HepG2 (cell line): ENCODE measurements around the gene TAS2R50. TPM values are rescaled to one million over a fixed set of nuclear protein-coding genes. Genes with fewer than 3 reads are reported as not detected.

Experiments used
- ATAC-seq: fragments of 200-7000 bp; cut with Tn5 transposase; 3 replicates; pipeline ENCODE4 v1.9.1; 2020; ENCODE audit warnings: mild to moderate bottlenecking, moderate library complexity
- BruUV-seq: library from RNA; stranded (reverse); fragments of 400-500 nt; replicated peaks from 2 replicates; lab custom pipeline; 2021; lab: Mats Ljungman, UMichigan
- CTCF ChIA-PET: fragments of 300-600 bp; formaldehyde crosslinking; extraction: SDS; loops from one replicate; lab custom pipeline; 2021; ENCODE audit warnings: low total read pairs, inconsistent platforms, low intra/inter-chr PET ratio; lab: Yijun Ruan, JAX
- POLR2A ChIA-PET: fragments of 350-600 bp; sonication (Branson Sonifier 250); formaldehyde crosslinking; loops from one replicate; lab custom pipeline; 2020; ENCODE audit warnings: antibody characterized with exemption, inconsistent platforms; lab: Yijun Ruan, JAX
- DNase-seq: peaks from one replicate; pipeline ENCODE4 v3.0.0-alpha.2; 2015; ENCODE audit warnings: low spot score
- FAIRE-seq: peaks from 3 replicates; lab custom pipeline; 2011; peaks lifted over from hg19 to GRCh38; lab: Jason Lieb, UNC
- H2AFZ ChIP-seq: one replicate; pipeline ENCODE4 v1.6.1; 2011; ENCODE audit warnings: low read length, inconsistent platforms
- H3K27ac ChIP-seq: fragments of 300-600 bp; 3 replicates; pipeline ENCODE4 v1.8.0; 2011; ENCODE audit warnings: mixed run types, mild to moderate bottlenecking, mixed read lengths, low read length, inconsistent platforms; ENCODE audit not compliant: insufficient read depth; ENCODE audit errors: extremely low read length
- H3K27me3 ChIP-seq, 2 experiments: fragments of 200-600 bp in 1 of 2; 2 replicates in 1 of 2; 3 replicates in 1 of 2; pipeline versions ENCODE4 v1.6.0 to v1.8.0; 2011; ENCODE audit warnings: low read length in 2 of 2, mild to moderate bottlenecking in 2 of 2, moderate library complexity in 2 of 2, inconsistent platforms in 1 of 2; ENCODE audit not compliant: insufficient read depth in 2 of 2, control insufficient read depth in 1 of 2
- H3K36me3 ChIP-seq, 2 experiments: fragments of 200-600 bp in 1 of 2; replicated peaks in 1 of 2; 2 replicates in 1 of 2; 3 replicates in 1 of 2; pipeline versions ENCODE4 v1.5.1 to v1.8.0; 2011; ENCODE audit warnings: low read length in 2 of 2, inconsistent platforms in 1 of 2; ENCODE audit not compliant: insufficient read depth in 2 of 2, control insufficient read depth in 1 of 2
- H3K4me1 ChIP-seq: 2 replicates; pipeline ENCODE4 v1.5.1; 2012; ENCODE audit warnings: low read length, inconsistent platforms; ENCODE audit not compliant: insufficient read depth
- H3K4me2 ChIP-seq: 2 replicates; pipeline ENCODE4 v1.6.0; 2011; ENCODE audit warnings: low read depth, low read length, inconsistent platforms
- H3K4me3 ChIP-seq, 3 experiments: fragments of 200-600 bp in 1 of 3; sonication (generic), shearing (Covaris generic) in 1 of 3; replicated peaks in 1 of 3; 2 replicates each; pipeline ENCODE4 v1.5.1; 2011 to 2016; ENCODE audit warnings: low read length in 3 of 3, inconsistent platforms in 2 of 3, low read depth in 2 of 3, mild to moderate bottlenecking in 2 of 3, control low read depth in 1 of 3, mixed read lengths in 1 of 3; ENCODE audit not compliant: insufficient read depth in 1 of 3
- H3K79me2 ChIP-seq: one replicate; pipeline ENCODE4 v1.6.1; 2011; ENCODE audit warnings: low read length, inconsistent platforms; ENCODE audit not compliant: insufficient read depth
- H3K9ac ChIP-seq: 2 replicates; pipeline ENCODE4 v1.6.0; 2011; ENCODE audit warnings: mild to moderate bottlenecking, low read depth, low read length, inconsistent platforms; ENCODE audit not compliant: insufficient read depth
- H3K9me3 ChIP-seq: 2 replicates; pipeline ENCODE4 v1.5.1; 2012; ENCODE audit warnings: mild to moderate bottlenecking, low read length
- H4K20me1 ChIP-seq: 2 replicates; pipeline ENCODE4 v1.6.0; 2011; ENCODE audit warnings: inconsistent platforms, mild to moderate bottlenecking, low read length, moderate library complexity; ENCODE audit not compliant: insufficient read depth
- ERF ChIP-seq: IDR thresholded peaks from 2 replicates; pipeline ENCODE4 v1.6.1; 2018; ENCODE audit warnings: missing biosample characterization, missing genetic modification reagents
- MED8 ChIP-seq: sonication (generic); formaldehyde crosslinking; IDR thresholded peaks from 2 replicates; pipeline ENCODE4 v1.8.1; 2023; ENCODE audit warnings: mild to moderate bottlenecking, missing genetic modification reagents; ENCODE audit not compliant: insufficient replicate concordance
- ONECUT2 ChIP-seq: sonication (generic); formaldehyde crosslinking; IDR thresholded peaks from 2 replicates; pipeline ENCODE4 v1.4.0; 2020; ENCODE audit warnings: missing genetic modification reagents
- POGZ ChIP-seq: sonication (generic); formaldehyde crosslinking; IDR thresholded peaks from 2 replicates; pipeline ENCODE4 v1.4.0; 2020; ENCODE audit warnings: mild to moderate bottlenecking, missing genetic modification reagents
- TOPORS ChIP-seq: sonication (generic); formaldehyde crosslinking; IDR thresholded peaks from 2 replicates; pipeline ENCODE4 v1.8.0; 2023; ENCODE audit warnings: mild to moderate bottlenecking, missing genetic modification reagents
- ZNF138 ChIP-seq: sonication (generic); formaldehyde crosslinking; IDR thresholded peaks from 2 replicates; pipeline ENCODE4 v1.5.0; 2020; ENCODE audit warnings: mild to moderate bottlenecking, low read depth, missing genetic modification reagents
- ZNF264 ChIP-seq: sonication (generic); formaldehyde crosslinking; IDR thresholded peaks from 2 replicates; pipeline ENCODE4 v1.4.0; 2020; ENCODE audit warnings: missing genetic modification reagents
- ZNF549 ChIP-seq: sonication (generic); formaldehyde crosslinking; IDR thresholded peaks from 2 replicates; pipeline ENCODE4 v1.5.0; 2020; ENCODE audit warnings: missing genetic modification reagents
- ZNF773 ChIP-seq: sonication (generic); formaldehyde crosslinking; IDR thresholded peaks from 2 replicates; pipeline ENCODE4 v1.4.0; 2020; ENCODE audit warnings: missing genetic modification reagents, borderline replicate concordance
- ZSCAN25 ChIP-seq: sonication (generic); formaldehyde crosslinking; IDR thresholded peaks from 2 replicates; pipeline ENCODE4 v1.8.0; 2022; ENCODE audit warnings: mild to moderate bottlenecking, missing genetic modification reagents
- WGBS: methylation state at CpG from one replicate; pipeline ENCODE4 v1.1.6; 2017; ENCODE audit warnings: low lambda C conversion rate; 5-methylcytosine and 5-hydroxymethylcytosine counted together
- in situ Hi-C: cut with HindIII; loops from 2 replicates; pipeline ENCODE4 v1.10.0; 2017; ENCODE audit warnings: low pct_unique_long_range_greater_than_20kb; ENCODE audit not compliant: extremely low pct_ligation_motif_present
- intact Hi-C: fragments of 100-400 bp; cut with micrococcal nuclease; formaldehyde crosslinking; loops from one replicate; pipeline ENCODE4 v1.10.0; 2022; ENCODE audit not compliant: unreplicated experiment
- polyA plus RNA-seq, 8 experiments: library from polyadenylated mRNA; depleted of rRNA in 3 of 8; stranded (reverse) in 7 of 8; unstranded in 1 of 8; fragments of >200 nt; fragmentation: Illumina TruSeq in 4 of 8; extraction: Trizol in 4 of 8; gene quantifications; 2 replicates each; pipeline versions ENCODE4 v1.2.1 to v1.2.3, GENCODE V29; 2011 to 2016; ENCODE audit warnings: low read depth in 4 of 8, missing spikeins in 1 of 8, mixed read lengths in 1 of 8; ENCODE audit not compliant: insufficient read depth in 1 of 8
- total RNA-seq, 5 experiments: library from RNA; depleted of rRNA; stranded (reverse); fragments of >200 nt; fragmentation: Illumina TruSeq; extraction: Trizol; gene quantifications; 2 replicates each; pipeline ENCODE4 v1.2.3, GENCODE V29; 2016; ENCODE audit warnings: low read depth in 1 of 5
- TF ChIP-seq, protein P1 (sequence below): sonication (generic); IDR thresholded peaks from 2 replicates; pipeline ENCODE4 v1.6.1; 2016; ENCODE audit warnings: low read depth, borderline replicate concordance

The TAS2R50 gene
- total and polyA plus RNA-seq, 2 of the 13 experiments (the other 11 are each of a cell fraction or from before 2014, with no cell fraction given) = 0.17 to 2.2 TPM

DNA sequence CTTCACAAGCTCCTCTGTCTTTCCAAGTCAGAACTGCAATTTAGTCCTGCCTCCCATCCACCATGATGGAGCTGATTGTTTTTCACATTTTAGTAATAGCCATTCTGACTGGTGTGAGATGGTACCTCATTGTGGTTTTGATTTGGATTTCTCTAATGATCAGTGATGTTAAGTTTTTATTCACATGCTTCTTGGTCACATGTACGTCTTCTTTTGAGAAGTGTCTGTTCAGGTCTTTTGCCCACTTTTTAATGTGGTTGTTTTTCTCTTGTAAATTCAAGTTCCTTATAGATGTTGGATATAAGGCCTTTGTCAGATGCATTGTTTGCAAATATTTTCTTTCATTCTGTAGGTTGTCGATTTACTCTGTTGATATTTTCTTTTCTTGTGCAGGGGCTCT lies 43.5 kb downstream of the TAS2R50 start:
- no peak for ATAC-seq
- Histone ChIP-seq H3K27me3 (no peaks in the 10 kb centered on the region), H3K79me2 (no peaks in the 10 kb centered on the region), H3K36me3 (no peaks in the 10 kb centered on the region), H3K4me2 (no peak overlapping the region), H3K9me3 (peaks cover 16% of the 10 kb centered on the region; the same call in 1 of the 2 replicates), H3K4me3 (no peak overlapping the region), H3K4me1 (peaks cover 13% of the 10 kb centered on the region), H3K9ac (no peak overlapping the region), H2AFZ (no peak overlapping the region), H3K27ac (no peak overlapping the region), H4K20me1 (no peaks in the 10 kb centered on the region)
- in situ Hi-C loops = no loop called here
- FAIRE-seq = no peak
- TF ChIP-seq ZNF549 = no peak
- TF ChIP-seq POGZ (CRISPR knock-in tag) = no peak
- TF ChIP-seq ZNF138 = no peak
- TF ChIP-seq TOPORS (CRISPR knock-in tag) = no peak
- no peak for TF ChIP-seq ZNF264 (CRISPR knock-in tag)
- TF ChIP-seq ERF (CRISPR knock-in tag) = no peak
- TF ChIP-seq, protein P1, sequence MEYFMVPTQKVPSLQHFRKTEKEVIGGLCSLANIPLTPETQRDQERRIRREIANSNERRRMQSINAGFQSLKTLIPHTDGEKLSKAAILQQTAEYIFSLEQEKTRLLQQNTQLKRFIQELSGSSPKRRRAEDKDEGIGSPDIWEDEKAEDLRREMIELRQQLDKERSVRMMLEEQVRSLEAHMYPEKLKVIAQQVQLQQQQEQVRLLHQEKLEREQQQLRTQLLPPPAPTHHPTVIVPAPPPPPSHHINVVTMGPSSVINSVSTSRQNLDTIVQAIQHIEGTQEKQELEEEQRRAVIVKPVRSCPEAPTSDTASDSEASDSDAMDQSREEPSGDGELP = no peak
- no peak for TF ChIP-seq MED8 (CRISPR knock-in tag)
- TF ChIP-seq ZSCAN25 (CRISPR knock-in tag) = no peak
- no peak for TF ChIP-seq ONECUT2
- TF ChIP-seq ZNF773 (CRISPR knock-in tag) = no peak
- BruUV-seq = no TSS peak
- CTCF ChIA-PET = no interaction called here
- POLR2A ChIA-PET = no interaction called here
- intact Hi-C loops = no loop called here
- DNase-seq = no peak
- WGBS = 95% methylated on average over 2 of the region's 2 CpGs
